T-helper 2 cell (primary cell): ENCODE data around the gene SERPINA3.

ENCODE experiments used
- DNase-seq, 5 experiments: peaks; one replicate each; pipeline versions ENCODE4 v3.0.0 to v3.0.0-alpha.2; 2012 to 2022

Gene SERPINA3

GRCh38 chr14:94613720-94614644 lies 1.8 kb downstream of the SERPINA3 start:
- no peak for DNase-seq

DNA sequence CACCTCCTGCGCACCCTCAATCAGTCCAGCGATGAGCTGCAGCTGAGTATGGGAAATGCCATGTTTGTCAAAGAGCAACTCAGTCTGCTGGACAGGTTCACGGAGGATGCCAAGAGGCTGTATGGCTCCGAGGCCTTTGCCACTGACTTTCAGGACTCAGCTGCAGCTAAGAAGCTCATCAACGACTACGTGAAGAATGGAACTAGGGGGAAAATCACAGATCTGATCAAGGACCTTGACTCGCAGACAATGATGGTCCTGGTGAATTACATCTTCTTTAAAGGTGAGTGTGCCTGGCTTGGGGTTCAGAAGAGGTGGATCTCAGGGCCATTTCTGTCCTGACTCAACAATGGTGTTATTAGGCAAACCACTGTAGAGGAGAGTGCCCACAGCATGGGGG lies 2.6 kb downstream of the SERPINA3 start:
- no peak for DNase-seq

DNA sequence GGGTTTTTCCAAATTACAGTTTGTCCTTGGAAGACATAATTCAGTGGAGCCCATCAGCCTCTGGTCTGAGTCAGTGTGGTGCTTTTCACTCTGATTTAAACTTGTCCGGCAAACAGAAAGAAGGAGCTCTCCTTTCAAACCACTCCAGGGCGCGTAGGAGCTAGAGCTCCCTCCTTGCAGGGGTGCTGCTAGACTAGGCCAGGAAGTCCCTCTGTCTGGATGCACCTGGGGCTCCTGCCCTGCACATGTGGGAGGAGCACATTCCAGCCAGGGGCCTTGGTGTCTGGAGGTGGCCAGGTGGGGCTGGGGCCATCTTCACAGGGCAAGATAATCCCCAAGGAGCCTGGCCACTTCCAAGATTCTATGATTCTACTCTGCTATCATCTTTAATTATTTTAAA lies 3.1 kb downstream of the SERPINA3 start:
- no peak for DNase-seq

- DNase-seq = no peak
Measured at GRCh38 chr14:94615823-94616570, 3.8 kb downstream of the SERPINA3 start.

GRCh38 chr14:94617366-94617941 lies 5.3 kb downstream of the SERPINA3 start:
- DNase-seq = no peak

GRCh38 chr14:94617988-94618822 lies 6.0 kb downstream of the SERPINA3 start:
- DNase-seq = no peak

GRCh38 chr14:94619297-94619696 lies 7.1 kb downstream of the SERPINA3 start:
- no peak for DNase-seq

DNA sequence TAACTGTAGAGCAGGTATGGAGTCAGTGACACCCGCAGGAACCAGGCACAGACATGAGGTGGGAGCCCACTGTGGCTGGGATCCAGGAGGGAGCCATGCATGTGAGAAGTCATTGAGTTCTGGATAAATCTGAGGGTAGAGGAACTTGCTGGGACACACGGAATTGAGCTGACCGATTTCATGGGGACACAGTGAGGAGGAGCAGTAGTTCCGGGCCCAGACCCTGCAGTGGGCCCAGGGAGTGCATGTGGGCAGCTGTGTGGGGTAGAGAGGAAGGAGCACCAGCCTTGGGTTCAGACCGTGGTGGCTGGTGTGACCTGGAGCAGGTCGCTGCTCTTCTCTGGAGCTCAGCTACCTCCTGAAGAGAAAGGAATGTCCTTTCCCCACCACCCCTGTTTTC lies 8.4 kb downstream of the SERPINA3 start:
- DNase-seq = no peak

GRCh38 chr14:94621358-94622134 lies 9.4 kb downstream of the SERPINA3 start:
- no peak for DNase-seq

DNA sequence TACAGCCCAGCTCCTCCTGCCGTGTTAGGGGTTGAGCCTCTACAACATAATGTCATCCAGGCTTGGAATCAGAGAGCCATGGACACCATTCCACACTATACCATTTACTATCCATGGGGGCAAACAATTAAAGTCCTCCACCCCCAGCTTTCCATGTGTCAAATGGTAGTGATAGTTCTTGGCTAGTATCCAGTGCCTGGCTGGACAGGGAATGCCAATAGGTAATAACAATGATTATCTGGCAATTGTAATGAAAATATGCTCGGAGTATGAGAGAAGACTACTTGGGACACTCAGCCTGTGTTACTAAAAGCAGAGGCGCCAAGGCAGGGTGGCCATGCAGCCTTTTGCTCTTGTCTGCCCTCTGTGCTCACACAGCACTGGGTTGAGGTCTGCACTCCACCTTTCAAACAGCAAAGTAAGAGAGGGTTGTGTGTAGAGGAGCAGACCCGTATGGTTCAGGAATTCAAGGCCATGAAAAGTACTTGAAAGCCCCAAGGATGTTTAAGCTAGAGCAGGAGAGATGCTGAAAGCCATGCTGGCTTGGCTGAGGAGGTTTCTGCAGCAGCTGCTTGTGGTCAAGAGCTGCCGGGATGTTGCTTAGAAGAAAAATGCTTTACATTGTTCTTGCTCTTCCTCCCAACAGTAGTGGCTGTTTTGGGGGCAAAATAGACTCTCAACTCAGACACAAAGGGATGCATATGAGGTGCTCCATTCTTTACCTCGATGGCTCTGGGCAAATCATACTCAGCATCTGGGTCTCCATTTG lies 10.6 kb downstream of the SERPINA3 start:
- DNase-seq = no peak

DNA sequence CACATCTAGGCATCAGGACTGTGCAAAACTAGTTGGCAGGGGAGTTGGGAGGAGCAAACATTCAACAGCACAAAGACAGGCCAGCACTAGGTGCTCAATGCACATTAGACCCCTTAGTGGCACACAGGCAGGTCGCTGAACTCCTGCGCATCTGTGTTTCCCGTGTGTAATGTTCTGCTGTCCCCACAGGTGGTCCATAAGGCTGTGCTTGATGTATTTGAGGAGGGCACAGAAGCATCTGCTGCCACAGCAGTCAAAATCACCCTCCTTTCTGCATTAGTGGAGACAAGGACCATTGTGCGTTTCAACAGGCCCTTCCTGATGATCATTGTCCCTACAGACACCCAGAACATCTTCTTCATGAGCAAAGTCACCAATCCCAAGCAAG lies 11.2 kb downstream of the SERPINA3 start:
- no peak for DNase-seq

DNA sequence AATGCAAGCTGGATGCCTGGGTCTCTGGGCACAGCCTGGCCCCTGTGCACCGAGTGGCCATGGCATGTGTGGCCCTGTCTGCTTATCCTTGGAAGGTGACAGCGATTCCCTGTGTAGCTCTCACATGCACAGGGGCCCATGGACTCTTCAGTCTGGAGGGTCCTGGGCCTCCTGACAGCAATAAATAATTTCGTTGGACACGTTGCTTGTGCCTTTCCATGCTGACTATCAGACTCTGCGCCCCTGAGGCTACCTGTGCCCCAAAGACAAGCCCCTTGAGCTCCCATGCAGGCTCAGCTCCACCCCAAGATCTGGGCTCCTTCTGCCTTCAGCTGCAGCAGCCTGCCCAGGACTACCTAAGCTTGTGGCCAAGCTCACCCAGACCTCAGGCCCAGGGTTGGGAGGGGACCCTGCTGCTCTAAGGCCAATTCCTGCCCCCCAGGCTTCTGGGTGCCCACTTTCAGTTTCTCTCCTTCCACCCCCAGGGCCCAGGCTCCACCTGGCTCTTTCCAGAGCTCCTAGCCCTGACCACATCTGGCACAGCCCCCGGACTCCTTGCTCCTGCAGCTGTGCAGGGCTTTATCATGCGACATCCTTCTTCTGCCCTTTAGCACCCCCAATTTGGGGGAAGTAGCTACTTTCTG lies 11.8 kb downstream of the SERPINA3 start:
- no peak for DNase-seq

GRCh38 chr14:94624537-94625352 lies 12.6 kb downstream of the SERPINA3 start:
- DNase-seq = no peak

- no peak for DNase-seq
Measured at GRCh38 chr14:94625353-94625635, 13.1 kb downstream of the SERPINA3 start.

- DNase-seq = no peak
Measured at GRCh38 chr14:94628578-94628977, 16.4 kb downstream of the SERPINA3 start.

GRCh38 chr14:94630396-94630795 lies 18.2 kb downstream of the SERPINA3 start:
- DNase-seq = no peak

DNA sequence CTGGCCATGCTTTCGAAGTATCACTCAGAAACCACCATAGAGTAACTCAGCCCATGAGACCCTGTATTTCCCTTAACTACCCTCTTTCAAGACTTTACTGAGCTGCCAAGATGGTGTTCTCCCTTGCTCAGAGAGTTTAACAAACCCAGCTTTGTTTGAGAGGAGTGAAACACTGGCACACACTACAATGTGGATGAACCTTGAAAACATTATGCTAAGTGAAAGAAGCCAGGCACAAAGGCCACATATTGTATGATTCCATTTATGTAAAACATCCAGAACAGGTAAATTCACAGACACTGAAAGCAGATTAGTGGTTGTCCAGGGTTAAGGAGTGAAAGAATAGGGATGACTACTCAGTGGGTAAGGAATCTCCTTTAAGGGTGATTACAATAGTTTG lies 18.9 kb downstream of the SERPINA3 start:
- no peak for DNase-seq

DNA sequence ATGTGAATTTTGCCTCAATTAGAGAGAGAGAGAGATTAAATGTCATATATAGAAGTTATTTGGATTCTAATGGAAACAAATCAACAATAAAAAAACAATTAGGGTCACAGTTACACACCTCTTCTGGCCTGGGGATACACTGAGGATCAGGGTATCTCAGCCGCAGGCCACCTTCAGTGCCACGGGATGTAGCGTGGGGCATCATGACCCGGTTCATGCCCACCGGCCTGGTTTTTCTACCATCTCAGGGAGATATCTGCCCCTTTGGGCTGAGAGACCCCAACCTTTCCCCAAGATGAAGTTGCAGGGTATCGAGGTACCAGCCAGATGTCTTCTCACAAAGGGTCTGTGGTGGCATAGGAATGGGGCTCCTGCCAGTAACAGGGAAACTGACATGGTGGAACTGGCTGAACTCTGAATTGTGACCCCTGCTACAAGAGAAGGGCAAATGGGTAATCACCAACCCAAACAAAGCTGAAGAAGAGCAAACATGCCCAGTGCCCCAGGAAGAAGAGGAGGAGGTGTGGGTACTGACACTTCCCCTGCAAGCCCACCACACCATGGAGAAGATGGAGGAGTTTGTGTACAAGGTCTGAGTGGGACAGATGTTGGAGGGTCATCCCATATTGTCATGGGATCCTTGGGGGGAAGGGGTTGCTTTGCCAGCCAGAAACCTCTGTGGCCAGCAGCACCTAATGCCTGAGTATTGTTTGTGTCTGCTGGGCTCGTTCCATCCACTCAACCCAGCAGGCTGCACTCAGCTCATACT lies 19.5 kb downstream of the SERPINA3 start:
- DNase-seq = no peak

DNA sequence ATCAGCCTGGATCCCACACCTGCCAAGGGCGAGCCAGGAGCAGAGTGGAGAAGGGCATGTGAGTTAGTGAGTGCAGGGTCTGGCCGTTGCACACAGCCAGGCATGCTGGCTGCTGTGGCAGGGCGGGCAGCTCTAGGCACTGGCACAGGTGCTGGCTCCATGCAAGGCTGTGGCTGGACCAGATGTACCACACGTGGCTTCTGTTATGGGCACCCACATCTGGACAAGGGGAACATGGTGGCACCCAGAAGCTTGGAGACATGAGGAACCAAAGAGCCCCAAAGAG lies 20.1 kb downstream of the SERPINA3 start:
- DNase-seq = no peak
